Measurements from ENCODE around the gene RALB.
A peak's percentile ranks its signal among the peaks of the same experiment; 100 is the strongest.
"Not testable (repeated sequence)": the region's sequence is repeated elsewhere in the genome, so short reads cannot be mapped to it uniquely, and the experiment has no call there.

The RALB gene

DNA sequence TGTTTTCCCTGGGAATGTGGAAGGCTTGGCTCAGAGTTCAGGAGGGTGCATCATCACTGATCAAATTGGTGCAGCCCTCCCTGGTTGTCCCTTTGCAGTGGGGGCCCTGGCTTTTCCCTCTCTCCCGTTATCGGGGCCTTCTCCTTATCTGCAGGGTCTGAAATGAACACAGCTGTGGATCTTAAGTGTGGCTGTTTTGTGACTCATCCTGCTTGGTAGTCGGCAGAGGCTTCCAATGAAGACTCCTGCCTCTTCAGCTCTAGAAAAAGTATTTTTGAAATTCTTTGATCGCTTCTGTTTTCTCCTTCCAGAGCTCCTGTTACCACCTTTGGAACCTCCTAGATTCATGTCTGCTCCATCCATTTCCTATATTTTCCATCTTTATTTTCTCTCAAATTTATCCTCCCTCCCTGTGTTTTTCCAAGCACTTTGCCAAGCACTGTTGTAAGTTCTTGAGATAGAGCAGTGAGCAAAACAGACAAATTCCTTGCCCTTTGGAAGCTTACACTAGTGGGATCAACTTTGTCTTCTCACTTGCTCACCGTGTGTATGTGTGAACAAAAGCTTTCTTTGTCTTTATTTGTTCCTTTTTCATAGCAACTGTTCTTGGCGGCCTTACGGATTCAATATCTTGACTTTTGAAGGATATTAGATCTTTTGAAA, 45.7 kb downstream of the RALB start:
- DNase-seq, result no peak

DNA sequence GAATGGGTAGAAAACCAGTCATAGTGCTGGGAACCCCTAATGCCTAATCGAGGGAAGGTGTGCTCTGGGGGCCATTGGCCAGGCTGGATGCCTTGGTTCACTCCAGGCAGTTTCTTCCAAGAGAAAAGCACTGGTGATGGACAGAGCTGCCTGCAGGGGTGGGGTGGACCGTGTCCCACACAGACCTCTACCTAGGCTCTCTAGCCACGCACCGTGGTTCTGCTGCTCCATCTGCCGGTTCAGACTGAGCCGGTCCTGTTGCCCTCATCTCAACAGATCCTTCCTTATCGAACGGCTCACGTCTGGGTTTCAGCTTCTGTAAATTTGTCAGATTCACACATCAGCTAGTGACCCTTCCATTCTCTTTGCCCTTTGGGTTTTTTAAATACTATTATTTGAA, 46.4 kb downstream of the RALB start:
- no peak for DNase-seq

DNA sequence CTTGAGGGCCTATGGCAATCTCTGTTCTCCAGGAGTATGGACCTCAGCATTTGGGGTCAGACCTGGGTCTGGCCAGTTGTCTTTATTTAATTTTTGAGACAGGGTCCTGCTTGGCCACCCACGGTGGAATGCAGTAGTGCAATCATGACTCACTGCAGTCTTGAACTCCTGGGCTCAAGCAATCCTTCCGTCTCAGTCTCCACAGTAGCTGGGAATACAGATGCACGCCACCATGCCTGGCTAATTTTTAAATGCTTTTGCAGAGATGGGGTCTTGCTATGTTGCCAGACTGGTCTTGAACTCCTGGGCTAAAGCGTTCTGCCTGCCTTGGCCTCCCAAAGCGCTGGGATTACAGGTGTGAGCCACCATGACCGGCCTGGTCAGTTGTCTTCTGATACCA, 46.9 kb downstream of the RALB start:
- DNase-seq, result no peak

DNA sequence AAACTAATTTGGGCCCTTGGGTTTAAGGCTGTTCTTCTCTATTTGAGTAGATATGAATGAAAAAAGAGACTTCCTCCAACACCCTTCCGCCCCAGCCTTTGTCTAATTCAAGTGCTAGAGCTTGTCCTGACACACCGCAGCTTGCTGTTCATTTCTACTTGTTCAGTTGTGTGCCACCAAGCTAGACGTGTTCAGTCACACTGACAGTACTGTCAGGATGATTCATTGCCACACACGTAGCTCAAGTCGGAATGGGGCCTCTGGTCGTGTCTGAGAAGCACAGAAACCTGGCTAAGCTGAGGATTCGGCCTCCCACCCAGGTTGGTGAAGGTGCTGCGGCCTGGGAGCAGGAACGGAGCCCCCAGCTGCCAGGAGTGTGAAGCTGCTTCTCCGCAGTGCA, 47.7 kb downstream of the RALB start:
- no peak for DNase-seq

DNA sequence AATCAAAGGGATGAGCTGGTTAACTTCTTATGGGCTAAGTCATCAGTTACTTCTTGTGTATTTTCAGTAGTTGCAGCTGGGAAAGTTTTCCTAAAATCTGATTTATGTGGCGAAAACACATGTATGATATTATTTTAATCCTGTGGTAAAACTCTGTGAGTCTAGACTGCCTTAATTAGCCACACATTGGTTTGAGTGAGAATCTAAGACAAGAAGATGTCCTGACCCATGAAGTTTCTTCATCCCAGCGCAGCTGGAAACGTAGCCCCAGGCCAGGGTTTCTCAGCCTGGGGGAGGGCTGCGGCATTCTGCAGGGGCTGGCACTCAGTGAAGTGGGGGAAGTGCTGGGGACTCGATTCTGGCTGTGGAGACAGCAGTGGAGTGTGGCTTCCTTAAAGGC, 48.6 kb downstream of the RALB start:
- DNase-seq, result no peak

DNA sequence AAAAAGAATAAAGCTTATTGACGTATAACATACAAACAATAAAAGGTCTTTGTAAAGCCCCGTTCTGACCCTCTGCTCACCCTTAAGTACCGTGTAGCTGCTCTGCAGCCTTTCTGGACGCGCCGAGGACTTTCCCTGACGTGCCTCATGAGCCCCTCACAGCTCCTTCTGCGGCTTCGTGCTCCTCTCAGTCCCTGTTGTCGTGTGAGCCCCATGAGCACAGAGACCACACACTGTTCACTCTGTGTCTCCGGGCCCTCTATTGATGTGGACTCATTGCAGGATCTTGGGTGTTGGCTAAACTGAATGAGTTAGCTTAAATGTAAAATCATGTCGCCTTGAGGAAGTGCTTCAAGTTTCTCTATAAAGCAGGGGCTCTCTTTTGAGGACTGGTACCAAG, 49.6 kb downstream of the RALB start:
- no peak for DNase-seq

DNA sequence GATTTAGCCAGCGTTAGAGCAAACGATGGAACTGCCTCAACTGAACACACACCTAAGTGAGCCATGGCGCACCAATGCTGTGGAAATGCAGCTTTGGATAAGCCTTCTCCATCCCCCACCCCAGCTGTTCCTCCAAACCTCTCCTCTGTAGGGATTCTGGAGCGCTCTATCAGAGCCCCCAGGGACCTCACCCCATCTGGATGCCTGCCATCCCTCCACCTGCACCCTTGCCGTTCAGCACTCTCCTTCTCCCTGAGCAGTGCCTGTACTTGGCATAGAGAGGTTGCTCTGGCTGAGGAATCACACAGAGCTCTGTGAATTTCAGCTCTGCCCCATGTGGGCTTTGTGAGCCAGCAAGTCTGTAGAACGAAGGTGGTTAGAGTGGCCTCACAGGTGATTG, 50.5 kb downstream of the RALB start:
- DNase-seq, result no peak

DNA sequence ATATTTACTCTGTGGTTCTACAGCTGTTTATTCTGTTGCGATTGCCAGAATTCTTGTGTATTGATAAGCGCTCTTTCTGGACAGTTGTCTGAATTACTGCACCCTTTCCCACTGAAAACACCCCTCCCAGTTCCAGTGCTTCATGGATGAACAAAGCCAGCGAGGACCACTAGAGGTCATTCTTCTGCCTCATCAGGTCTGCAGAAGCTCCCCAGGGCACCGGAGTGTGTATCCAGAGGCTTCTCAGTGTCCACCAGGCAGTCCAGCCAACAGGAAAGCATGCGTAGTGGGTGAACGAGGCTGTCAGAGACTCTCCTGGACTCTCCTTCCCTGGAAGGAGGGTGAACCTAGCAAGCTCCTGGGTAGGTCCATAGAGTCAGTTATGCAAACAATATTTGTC, 52.6 kb downstream of the RALB start:
- DNase-seq, result no peak

DNA sequence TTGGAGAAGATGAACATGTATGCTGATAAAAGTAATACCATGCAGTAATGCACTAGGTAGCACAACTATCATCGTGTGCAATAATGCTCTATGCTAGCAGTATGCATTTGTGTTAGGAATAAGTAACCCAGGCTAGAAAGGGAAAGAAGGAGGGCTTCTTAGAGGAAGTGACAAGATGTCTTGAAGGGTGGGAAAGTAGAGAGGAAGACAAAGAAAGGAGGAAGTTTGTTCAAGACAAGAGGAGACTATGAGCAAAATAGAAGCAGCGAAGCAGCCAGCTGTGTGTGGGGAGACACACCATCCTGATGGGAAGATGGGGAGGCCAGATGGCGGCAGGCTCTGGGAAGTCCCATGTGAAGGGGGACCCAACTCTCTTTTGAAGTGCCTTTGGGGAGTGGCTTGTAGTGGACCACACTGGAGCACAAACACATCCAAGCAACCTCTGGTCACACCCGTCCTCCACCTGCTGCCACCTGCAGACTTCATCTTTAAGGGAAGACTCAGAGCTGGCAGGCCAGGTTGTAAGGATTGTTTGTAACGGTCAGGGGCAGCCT, 53.4 kb downstream of the RALB start:
- no peak for DNase-seq

DNA sequence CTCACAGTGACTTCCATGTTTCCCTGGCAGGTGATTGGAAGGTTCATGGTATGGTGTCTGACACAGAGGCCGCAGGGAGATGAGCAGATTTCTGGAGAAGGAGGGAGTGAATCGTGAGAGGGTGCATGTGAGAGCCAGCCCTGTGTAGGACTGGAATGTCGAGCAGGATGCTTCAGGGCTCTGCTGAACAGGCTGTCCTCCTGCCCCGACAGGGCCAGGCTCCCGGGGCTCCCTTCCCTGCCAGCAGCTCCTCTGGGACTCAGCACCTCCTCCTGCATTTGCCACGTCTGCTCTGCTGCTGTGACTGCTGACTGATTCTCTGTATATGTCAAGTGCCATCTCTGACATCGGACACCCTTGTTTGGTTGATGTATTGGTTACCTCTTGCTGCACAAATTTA, 54.8 kb downstream of the RALB start:
- no peak for DNase-seq

DNA sequence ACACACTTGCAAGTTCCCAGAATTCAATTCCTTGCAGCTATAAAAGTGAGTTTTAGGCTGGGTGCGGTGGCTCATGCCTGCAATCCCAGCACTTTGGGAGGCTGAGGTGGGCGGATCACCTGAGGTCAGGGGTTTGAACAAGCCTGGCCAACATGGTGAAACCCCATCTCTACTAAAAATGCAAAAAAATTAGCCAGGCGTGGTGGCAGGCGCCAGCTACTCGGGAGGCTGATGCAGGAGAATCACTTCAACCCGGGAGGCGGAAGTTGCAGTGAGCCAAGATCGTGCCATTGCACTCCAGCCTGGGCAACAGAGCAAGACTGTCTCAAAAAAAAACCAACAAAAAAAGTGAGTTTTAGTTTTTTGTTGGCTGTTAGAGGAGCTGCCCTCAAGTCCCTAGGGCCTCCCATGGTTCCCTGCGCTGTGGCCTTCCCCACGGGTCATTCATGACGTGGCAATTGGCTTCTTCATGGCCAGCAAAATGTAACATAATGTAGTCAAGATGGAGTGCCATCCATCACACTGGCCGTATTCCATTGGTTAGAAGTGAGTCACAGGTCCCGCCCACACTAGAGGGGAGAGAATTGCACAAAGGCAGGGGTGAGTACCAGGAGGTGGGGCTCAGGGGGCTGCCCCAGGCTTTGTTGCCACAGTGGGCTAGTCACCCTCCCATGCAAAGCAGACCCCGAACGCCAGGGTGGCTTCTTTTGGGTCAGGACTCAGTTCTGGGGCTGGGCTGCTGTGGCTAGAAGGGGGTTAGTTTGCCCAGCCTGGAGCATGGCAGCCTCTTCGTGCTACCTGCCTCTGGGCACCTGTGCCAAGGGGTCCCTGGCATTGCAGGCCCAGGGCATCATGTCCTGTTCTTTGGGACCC, 55.6 kb downstream of the RALB start:
- DNase-seq, result no peak

DNA sequence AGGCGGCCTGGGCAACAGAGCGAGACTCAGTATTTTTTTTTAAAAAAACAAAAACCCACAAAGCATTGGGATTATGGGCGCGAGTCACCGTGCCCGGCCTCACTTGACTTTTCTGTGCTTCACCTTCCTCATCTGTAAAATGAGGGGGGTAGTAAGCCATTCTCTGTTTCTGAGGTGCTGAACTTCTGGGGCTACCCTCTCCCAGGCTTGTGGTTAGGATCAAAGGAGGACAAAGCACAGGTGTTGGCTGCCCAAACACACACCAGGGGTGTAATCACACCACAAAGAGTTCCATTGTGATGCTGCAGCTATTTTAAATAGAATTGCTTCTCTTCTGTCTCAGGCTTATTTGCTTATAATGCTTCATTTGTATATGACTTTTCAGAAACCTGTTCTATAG, 57.5 kb downstream of the RALB start:
- DNase-seq, result no peak

DNA sequence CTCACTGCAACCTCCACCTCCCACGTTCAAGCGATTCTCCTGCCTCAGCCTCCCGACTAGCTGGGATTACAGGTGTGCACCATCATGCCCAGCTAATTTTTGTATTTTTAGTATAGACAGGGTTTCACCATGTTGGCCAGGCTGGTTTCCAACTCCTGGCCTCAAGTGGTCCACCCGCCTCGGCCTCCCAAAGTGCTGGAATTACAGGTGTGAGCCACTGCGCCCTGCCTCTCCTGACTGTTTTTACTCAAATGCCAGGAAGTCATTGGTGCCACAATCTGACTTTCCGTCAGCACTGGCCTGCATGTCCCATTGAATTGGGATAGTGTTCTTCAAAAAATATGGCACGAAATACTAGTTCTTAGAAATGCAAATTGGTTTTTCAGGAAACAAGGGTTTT, 58.2 kb downstream of the RALB start:
- not testable (repeated sequence) for DNase-seq

DNA sequence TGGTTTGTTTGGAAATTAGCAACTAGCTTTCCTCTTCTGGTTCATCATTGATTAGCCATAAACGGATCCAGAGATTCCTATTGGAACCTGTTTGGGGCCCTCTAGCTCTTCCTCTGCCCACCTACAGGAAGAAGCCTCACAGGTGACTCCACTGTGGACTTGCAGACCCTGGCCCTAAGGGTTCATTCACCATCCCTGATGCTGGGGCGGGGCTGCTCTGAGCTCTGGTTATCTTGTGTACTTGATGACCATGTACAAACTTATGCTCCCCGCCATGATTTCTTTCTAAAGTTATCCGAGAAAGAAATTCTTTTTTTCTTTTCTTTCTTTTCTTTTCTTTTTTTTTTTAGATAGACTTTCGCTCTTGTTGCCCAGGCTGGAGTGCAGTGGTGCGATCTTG, 59.4 kb downstream of the RALB start:
- no peak for DNase-seq

DNA sequence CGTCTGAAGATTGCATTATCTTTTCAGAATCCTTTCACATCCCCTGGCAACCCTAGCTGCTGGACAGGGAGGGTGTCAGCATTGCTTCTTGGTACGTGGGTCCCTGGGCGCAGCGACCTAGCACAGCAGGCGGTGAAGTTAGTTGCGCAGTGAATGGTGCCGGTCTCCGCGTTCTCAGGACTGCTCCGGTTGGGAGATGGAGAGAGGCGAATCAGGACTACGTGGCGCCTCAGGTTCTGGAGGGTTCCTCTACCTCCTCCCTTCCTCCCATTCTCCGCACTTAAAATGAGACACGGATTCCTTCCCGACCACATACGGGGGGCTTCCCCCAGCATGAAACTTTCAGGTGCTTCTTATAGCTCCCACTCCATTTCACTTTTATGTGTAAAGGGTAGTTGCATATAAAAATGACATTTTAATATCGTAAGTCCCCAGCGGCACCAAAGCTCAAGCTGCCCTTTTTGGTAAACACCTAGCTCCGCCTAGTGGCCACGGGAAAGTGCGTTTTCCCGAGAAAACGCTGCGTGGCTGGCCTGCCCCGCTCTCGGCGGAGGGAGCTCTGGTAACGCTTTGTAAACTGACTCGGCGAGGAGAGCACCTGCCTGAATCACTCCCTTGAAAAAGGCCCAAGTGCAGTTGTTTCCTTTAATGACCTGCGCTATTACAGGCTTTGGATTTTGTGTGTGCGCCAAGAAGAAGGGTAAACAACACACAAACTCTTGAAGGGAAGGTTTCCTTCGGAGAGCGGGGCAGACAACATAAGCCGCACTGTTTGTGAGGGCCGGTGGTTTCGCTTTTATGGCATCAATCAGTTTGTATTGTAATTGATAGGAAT, 60.4 kb downstream of the RALB start:
- DNase-seq, result peak; percentile 71

DNA sequence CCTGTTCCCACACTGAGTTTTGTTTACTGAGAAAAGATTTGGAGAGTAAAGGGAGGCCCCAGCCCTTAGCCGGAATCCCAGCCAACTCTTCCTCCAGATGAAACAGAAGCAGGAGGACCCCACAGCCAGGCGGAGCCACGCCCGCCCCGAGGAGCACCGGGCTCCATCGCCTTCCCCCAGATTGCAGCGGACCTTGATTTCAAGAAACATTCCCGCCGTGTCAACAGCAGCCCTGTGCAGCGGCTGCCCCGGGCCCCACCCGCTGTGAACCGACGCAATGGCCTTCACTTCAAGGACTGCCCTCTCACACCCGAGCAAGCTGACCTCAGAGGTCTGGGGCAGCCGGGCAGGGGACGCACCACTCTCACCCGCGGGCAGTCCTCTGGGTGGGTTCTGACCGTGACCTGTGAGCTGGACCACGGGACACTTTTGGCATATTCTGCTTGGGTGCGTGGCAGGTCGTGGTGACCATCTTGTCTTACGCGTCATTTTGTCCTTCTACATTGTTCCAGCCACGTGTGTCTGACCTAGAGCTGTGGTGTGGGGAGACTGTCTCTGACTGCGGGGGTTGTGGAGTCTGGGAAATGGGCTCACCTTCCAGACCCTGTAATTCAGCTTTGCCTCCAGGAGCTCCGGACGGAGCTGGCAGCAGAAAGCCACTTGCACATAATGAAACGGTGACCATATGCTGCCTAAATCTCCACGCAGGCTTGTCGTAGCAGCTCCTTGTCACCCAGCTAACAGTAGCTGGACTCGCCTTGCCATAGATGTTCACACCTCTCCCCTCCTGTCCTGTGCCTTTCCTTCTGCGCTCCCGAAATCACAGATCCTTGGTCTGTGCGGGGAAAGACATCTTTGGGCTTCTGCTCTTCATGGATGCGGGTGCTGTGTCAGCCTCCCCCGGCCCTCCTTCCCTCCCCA, 61.3 kb downstream of the RALB start:
- no peak for DNase-seq

DNA sequence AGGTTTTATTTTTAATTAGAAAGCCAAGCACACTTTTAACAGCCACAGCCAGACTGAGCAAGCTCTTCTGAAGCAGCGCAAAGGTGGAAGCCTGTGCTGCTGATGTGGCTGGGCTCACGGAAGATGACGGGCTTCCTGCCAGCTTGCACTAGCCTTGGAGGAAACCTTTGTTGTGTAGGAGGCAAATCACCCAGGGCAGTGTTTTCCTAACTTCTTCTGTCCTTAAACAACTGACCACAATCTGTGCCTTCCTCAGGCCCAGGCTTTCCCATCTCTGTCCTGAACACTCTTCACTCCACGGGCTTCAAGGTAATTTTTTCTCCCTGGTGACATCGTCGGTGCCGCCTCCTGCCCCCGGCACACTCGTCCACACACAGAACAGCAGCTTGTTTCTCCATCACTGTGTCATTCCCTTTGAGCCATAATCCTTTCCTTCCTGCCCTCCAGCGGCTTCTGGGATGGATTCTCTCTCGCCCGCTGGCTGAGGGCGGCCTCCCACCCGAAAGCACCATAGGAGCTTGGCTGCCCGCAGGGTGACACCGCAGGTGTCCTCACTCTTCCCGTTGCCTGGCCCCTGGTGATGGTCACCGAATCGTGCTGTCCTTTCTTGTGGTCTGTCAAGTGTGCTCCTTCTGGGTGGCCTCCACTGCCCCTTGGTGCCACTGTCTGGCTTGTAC, 62.2 kb downstream of the RALB start:
- peak; percentile 12 for DNase-seq

DNA sequence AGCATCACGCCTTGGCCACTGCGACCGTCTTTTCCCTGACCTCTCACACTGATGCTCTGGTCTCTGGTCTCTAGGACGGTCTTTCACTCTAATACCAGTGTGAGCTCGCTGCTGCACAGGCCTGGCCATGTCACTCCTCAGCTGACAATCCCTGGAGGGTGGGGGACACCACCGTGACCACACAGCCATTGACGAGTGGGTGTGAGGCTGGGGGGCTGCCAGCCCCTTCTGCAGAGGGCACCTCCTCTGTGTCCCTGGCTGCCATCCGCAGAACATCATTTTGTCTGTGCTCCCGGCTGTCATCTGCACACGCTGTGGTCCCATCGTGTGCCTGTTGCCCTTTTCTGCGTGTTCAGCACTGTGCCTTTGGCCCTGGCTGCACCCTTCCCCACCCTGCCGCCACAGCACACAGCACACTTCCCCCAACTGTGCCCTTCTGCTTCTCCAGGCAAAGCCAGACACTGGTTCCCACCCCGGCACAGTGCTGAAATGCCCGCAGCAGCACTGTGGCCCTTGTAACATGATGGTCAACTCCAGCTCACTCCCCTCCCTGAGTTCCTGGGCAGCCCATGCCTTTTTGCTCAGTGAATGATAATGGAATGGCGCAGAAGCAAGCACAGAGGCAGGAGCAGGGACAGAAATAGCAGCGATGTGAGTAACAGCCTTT, 62.8 kb downstream of the RALB start:
- DNase-seq, result no peak

DNA sequence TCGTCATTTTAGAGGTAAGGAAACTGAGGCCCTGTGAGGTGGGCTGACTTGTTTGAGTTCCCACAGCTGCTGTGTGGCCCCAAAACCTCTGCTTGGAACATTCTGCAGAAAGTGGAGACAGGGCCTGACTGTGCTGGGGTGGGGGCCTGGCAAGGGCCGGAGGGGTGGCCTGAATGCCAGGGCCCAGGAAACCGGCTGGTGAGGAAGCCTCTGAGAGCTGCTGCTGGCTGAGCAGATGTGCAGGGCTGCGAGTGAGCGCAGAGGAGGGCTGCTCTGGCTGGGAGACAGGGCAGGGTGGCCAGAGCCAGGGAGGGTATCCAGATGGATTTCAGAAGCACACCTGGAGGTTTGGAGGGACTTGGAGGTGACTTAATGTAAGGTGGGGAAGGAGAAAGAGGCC, 63.4 kb downstream of the RALB start:
- DNase-seq, result no peak

DNA sequence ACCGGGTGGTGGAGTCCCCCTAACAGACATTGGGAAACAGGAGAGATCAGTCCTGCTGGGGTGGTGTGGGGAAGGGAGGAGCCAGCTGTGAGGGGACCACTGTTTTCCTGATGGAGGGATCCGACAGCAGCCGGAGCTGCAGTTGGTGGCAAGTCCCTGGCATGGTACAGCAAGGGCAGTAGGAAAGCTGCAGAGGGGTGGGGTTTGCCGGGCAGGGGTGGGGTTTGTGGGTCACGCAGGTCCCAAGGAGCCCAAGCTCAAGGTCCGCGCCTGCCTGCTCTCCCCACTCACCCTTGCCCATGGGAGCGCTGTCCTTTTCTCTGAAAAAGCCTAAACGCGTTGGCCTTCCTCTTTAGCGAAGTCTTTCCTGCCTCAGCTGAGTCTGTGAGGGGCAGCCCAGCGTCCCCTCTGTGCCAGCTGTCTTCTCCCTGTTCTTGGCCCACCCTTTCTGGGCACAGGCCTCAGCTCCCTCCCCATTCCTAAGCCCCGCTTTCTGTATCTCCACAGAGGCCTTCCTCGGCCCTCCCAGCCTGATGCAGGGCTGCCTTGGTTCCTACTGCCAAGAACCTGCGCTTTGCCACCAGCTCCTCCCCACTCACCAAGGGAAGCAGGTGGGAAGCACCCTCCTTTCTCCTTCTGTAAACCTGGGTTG, 64.0 kb downstream of the RALB start:
- no peak for DNase-seq

DNA sequence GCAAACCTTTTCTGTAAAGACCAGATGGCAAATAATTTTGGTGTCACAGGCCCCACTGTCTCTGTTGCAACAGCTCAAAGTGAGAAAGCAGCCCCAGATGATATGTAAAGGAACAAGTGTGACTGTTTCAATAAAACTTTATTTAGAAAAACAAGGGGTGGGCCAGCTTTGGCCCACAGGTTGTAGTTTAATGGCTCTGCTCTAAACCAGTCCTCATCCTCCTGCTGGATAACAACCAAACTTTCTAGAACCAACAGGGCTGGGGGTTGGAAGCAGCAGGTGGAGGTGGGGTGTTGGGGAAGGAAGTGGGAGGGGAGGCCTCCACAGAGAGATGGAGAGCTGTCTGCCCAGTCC, 64.5 kb downstream of the RALB start:
- DNase-seq, result no peak

Measured in CD4-positive, alpha-beta T cell treated with Interleukin-17A for 1 hour (primary cell).